Astrocyte (in vitro differentiated cells and primary cell): ENCODE data around the gene CNN3.

Experiments
- EZH2 ChIP-seq: IDR thresholded peaks from 2 replicates; pipeline ENCODE4 v1.6.1; 2012; ENCODE audit warnings: mild to moderate bottlenecking, low read length, inconsistent platforms; ENCODE audit not compliant: insufficient read depth
- TF ChIP-seq, protein P1 (sequence below): IDR thresholded peaks from 2 replicates; pipeline ENCODE4 v1.5.1; 2011; ENCODE audit warnings: low read depth, mild to moderate bottlenecking, inconsistent platforms, low read length, moderate library complexity; ENCODE audit not compliant: insufficient read depth

- TF ChIP-seq EZH2, result no peak
- TF ChIP-seq, protein P1, sequence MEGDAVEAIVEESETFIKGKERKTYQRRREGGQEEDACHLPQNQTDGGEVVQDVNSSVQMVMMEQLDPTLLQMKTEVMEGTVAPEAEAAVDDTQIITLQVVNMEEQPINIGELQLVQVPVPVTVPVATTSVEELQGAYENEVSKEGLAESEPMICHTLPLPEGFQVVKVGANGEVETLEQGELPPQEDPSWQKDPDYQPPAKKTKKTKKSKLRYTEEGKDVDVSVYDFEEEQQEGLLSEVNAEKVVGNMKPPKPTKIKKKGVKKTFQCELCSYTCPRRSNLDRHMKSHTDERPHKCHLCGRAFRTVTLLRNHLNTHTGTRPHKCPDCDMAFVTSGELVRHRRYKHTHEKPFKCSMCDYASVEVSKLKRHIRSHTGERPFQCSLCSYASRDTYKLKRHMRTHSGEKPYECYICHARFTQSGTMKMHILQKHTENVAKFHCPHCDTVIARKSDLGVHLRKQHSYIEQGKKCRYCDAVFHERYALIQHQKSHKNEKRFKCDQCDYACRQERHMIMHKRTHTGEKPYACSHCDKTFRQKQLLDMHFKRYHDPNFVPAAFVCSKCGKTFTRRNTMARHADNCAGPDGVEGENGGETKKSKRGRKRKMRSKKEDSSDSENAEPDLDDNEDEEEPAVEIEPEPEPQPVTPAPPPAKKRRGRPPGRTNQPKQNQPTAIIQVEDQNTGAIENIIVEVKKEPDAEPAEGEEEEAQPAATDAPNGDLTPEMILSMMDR, result no peak
These were observed 35.1 kb upstream of the CNN3 start for GRCh38 chr1:94961988-94962387.
